ENCODE results near the gene EFL1. TPM values are rescaled to one million over a fixed set of nuclear protein-coding genes. Genes with fewer than 3 reads are reported as not detected.
"Not testable (repeated sequence)": the region's sequence is repeated elsewhere in the genome, so short reads cannot be mapped to it uniquely, and the experiment has no call there.

Gene EFL1
- polyA plus RNA-seq, 1 donor, result 21.7 TPM

DNA sequence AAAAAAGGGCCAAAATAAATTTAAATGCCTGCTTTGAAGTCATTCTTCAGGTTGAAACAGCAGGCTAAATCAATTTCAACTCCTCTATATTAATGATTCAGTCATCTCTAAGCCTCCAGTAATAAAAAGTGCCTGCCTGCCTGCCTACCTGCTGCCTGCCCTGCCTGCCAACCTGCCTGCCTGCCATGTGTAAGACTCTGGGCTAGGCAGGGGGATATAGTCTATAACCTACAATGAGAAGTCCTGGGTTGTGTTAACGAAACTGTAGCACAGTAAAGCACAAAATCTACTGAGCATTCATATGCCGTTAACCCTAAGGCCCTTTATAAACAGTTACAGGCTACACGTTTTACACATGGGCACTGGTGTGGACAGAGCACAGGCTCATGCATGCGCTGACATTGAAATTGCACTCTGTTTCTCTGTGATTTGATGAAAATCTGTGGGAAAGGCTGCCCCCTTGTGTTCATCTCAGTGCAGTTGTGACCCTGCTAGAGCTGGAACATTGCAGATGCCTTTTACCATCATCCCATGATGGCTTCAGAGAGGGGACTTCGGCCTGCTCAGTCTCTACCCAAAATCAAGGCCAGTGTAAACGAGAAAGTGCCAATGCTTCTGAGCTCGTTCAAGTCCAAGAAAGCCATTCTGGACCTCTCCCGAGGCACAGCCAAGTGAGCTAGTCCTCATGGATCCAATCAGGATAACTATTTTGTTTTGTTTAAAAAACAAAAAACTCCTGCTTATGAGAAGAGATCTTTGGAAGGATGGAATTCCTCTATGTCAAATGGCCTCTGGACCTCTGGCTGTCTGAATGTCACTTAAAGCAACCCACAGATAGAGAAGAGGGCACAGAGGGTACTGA, 64.6 kb downstream of the EFL1 start:
- peak; percentile 85 for DNase-seq

GRCh38 chr15:82196353-82196752, 66.2 kb downstream of the EFL1 start:
- DNase-seq, result no peak

GRCh38 chr15:82195818-82196217, 66.7 kb downstream of the EFL1 start:
- DNase-seq, result not testable (repeated sequence)

DNA sequence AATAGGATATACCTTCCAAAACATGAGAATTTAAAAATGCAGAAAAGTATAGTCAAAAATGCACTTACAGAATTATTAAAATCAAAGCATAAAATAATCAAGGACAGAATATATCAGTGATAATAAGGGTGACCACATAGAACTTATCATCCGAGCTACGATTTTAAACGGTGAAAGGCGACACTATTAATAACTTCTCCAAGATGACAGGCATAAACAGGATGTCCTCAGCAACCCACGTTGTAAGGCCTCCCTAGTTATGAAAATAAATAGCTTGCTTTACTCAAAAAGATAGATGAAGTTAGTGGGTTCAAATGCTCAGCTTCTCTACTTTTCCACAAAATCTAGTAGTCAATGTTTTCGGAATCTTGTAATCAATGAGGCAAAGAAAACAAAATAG, 68.0 kb downstream of the EFL1 start:
- DNase-seq, result not testable (repeated sequence)

DNA sequence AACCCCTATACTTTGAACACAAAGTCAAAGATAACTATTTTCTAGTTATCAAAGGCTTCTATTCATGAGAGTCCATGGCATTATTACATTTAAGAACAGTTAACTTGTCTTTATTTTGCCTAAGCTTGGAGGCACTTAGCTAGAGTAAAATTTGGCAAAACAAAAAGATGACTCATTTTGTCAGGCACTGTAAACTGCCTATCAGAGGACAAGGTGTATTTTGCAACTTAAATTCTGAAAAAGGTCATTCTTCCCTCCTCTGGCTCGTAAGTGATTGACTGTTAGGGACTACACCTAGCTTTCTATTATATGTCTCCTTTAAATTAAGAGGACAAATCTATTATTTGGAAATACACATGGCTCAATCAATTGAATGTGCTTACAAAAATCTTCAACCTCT, 69.1 kb downstream of the EFL1 start:
- DNase-seq, result not testable (repeated sequence)

DNA sequence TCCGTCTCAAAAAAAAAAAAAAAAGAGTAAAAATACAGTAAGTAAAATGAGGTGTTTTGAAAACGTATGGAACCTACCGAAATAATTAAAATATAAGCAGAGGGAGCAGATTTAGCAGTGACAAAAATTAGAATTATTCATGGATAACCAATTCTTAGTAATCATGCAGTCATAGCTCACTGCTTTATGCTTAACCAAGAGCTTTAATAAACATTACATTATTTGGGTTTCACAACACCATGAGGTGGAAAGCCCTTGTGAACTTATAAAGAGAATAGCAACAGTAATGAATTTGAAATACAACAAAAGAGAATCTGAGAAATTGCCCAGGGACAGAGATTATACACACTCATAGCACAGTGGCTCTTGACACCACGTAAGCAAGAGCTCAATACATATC, 70.1 kb downstream of the EFL1 start:
- DNase-seq, result not testable (repeated sequence)

DNA sequence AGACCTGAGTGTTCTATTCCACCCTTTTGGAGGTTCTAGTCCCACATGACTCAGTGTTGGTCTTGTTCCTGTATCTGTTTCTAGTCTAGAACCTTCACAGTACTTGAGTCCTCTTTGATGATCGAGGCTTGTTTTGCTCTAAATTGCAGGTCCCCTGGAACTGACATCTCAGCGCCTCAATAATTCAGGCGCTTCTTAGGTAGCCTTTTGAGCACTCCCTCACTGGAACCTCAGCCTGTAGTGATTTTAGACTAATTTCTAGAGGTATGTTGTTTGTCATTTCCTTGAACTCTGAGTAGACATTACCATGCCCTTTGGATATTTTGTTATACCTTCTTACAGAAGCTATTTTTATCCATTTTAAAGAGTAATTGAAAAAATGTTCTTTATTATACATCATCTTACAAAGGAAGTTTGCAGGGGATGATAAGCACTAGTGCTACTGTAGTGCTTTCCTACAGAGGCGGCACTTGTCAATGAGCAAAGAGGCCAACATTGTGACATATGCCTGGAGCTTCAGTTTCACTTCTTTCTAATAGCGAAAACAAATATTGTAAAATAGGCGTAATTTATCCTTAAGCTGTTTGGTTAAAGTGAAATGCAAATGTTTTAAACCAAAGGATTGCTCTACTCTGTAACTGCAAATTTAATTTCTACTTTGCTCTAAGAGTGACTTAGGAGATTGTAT, 75.7 kb downstream of the EFL1 start:
- DNase-seq, result no peak

DNA sequence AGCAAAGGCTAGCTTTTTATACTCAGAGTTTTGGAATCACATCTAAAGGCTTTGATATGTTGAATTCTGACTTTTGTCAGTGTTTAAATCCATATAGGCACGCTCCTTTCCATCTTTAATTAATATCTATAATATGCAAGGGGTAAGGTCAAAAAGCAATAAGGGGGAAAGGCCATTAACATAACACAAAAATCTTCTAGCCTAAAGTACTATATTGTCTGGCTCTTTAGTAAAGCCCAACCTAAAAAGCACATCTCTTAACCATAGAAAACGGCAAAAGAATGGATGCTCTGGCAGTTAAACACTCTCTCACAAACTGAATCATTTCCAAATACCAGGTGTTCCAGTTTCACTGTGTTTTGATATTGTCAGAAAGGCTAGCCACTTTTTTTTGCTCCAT, 76.4 kb downstream of the EFL1 start:
- DNase-seq, result no peak

- DNase-seq, result no peak
These were observed 77.8 kb downstream of the EFL1 start for GRCh38 chr15:82184776-82185175.

- DNase-seq, result no peak
These were observed 78.2 kb downstream of the EFL1 start for GRCh38 chr15:82184355-82184754.

DNA sequence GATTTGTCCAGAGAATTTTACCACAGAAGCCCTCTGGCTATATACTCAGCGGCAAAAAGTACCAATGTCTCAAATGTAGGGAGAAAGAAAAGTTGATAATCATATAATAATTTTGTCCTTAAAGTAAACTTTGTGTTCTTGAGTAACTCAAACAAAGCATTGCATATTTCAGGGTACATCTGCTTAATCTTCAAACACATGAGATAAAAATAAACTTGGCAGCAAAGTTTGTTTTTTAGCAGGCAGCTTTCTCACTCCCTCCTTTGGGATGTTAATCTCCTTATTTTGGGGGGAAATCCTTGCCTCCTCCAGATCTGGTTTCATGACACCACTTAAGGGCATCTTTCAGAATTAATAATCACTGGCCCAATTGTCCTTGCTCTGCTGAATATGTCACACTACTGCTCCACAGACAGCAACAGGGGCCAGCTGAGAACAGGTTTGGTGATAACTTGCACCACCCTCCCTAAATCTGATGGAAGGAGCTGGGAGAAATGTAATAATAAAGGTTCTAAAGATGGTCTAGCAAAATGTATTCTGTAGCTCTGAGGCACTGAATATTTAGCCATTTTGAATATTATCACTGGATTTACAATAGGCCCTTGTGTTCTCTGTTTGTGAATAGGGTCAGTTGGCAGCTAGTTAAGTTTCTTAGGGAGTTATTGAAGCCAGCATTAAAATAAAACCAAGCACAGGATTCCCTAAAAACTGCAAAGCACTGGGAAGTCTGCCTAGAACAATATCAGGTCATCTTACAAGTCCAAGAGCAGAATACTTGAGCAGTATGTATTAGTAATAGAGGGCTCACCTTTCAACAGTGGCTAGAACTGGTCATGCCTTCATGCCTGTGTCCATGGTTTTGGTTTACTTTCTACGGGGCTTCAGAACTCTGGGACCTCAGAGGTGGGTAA, 79.2 kb downstream of the EFL1 start:
- no peak for DNase-seq

- no peak for DNase-seq
These were observed 81.2 kb downstream of the EFL1 start for GRCh38 chr15:82181371-82181770.

- DNase-seq, result no peak
These were observed 84.5 kb downstream of the EFL1 start for GRCh38 chr15:82178061-82178460.

GRCh38 chr15:82177291-82178010, 85.1 kb downstream of the EFL1 start:
- DNase-seq, result no peak

DNA sequence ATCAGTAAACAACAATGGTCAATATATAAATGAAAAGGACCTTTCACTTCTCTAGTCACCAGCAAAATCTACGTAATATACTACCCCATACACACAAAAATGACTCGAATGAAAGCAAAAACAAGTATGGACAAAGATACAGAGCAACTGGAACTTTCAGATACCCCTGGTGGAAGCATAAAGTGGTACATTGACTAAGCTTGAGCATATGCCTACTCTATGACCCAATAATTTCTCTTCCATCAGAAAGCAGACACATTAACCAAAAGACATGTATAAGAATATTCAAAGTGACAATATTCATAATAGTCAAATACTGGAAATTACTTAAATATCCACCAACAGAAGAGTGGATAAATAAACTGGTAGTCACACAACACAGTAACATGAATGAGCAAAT, 86.0 kb downstream of the EFL1 start:
- no peak for DNase-seq

- DNase-seq, result no peak
These were observed 87.9 kb downstream of the EFL1 start for GRCh38 chr15:82174471-82175235.

- DNase-seq, result no peak
These were observed 89.4 kb downstream of the EFL1 start for GRCh38 chr15:82173108-82173507.

DNA sequence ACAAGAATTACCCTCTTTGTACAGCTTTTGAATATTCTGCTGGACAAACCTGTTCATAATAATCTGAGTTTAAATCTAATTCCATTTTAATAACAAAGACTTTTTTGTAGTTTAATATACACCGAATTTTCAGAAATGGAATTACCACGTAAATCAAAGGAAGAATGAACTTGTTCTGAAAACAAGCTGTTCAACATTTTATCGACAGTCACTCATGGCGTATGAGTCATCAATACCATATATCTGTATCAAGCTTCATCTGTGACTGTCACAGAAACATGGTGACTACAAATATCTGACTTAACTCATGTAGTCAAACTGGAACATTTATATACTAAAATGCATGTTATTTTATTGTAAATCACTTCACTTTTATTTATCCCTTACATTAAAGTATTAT, 90.0 kb downstream of the EFL1 start:
- DNase-seq, result no peak

GRCh38 chr15:82168757-82169156, 93.8 kb downstream of the EFL1 start:
- DNase-seq, result no peak

DNA sequence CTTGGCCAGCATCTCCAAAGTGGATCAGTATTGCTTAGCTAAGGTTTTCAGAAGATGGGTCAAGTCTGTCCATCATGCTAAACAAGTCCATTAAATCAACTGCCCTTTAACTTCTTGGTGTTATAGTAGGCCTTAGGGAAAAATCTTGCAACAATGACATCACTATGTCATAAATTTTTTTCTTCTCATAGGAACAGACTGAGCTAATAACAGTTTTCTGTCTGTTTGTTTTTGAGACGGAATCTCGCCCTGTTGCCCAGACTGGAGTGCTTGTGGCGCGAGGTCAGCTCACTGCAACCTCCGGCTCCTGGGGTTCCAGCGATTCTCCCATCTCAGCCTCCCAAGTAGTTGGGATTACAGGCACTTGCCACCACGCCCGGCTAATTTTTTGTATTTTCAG, 94.2 kb downstream of the EFL1 start:
- no peak for DNase-seq

DNA sequence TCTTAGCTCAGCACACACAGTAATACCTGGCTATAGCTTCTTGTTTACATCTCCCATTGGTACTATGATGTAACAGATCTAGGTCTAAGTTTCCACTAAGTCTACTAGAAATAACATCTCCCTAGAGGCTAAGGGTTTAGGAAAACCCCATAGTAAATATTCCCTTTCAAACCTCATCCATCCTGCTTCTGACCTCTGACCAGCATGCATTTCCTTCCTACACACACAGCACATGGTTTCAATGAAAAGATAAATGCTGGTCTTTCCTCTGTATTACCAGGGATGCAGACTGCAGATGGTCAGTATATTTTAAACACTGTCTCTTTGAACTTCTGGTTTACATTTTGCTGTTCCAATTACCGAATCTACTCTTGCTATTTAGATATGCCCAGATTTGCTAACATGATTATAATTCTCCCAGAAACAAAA, 96.6 kb downstream of the EFL1 start:
- no peak for DNase-seq

Data from left kidney (tissue), 2 donors.